Heart right ventricle (tissue), 16 donors: ENCODE measurements around the gene WHAMM. TPM values are rescaled to one million over a fixed set of nuclear protein-coding genes. Genes with fewer than 3 reads are reported as not detected.

Experiments used
- ATAC-seq, 8 donors: fragments of 200-7000 bp; cut with Tn5 transposase; one replicate each; pipeline ENCODE4 v1.9.1; 2020; ENCODE audit warnings: mild to moderate bottlenecking in 8 of 8, moderate library complexity in 8 of 8, moderate number of reproducible peaks in 1 of 8
- DNase-seq, 2 donors: peaks; one replicate each; pipeline ENCODE4 v3.0.0-alpha.2; 2020
- H3K27ac ChIP-seq, 10 donors: fragments of 200-600 bp; sonication (generic) in 2 of 10; one replicate each; pipeline versions ENCODE4 v1.5.0 to v1.8.0; 2020 to 2022; ENCODE audit warnings: mild to moderate bottlenecking in 3 of 10
- H3K27me3 ChIP-seq, 7 donors: fragments of 200-600 bp; one replicate each; pipeline ENCODE4 v1.8.0; 2021 to 2022; ENCODE audit warnings: mild to moderate bottlenecking in 2 of 7
- H3K36me3 ChIP-seq, 9 donors: fragments of 200-600 bp; sonication (generic) in 1 of 9; one replicate each; pipeline versions ENCODE4 v1.5.0 to v1.8.0; 2020 to 2022; ENCODE audit warnings: mild to moderate bottlenecking in 2 of 9
- H3K4me1 ChIP-seq, 9 donors: fragments of 200-600 bp; sonication (generic) in 1 of 9; one replicate each; pipeline versions ENCODE4 v1.5.0 to v1.8.0; 2020 to 2022; ENCODE audit warnings: mild to moderate bottlenecking in 4 of 9
- H3K4me3 ChIP-seq, 10 donors: fragments of 200-600 bp; sonication (generic) in 2 of 10; one replicate each; pipeline versions ENCODE4 v1.5.0 to v1.8.0; 2020 to 2022; ENCODE audit warnings: mild to moderate bottlenecking in 7 of 10, moderate library complexity in 2 of 10
- H3K9me3 ChIP-seq, 11 donors: fragments of 200-600 bp in 10 of 11; sonication (generic) in 2 of 11; one replicate each; pipeline versions ENCODE4 v1.5.0 to v1.8.0; 2013 to 2022; ENCODE audit warnings: mild to moderate bottlenecking in 2 of 11, control low read depth in 1 of 11, moderate library complexity in 1 of 11
- CTCF ChIP-seq, 9 donors: fragments of 200-600 bp; sonication (generic) in 2 of 9; IDR thresholded peaks; one replicate each; pipeline versions ENCODE4 v1.5.0 to v1.8.0; 2021 to 2022; ENCODE audit warnings: antibody characterized with exemption in 9 of 9, mild to moderate bottlenecking in 5 of 9, moderate library complexity in 1 of 9
- WGBS, 2 donors: extraction: QIAGEN DNeasy Blood & Tissue Kit; methylation state at CpG; one replicate each; pipeline ENCODE4 v1.1.7; 2013; ENCODE audit warnings: inconsistent platforms in 1 of 2; 5-methylcytosine and 5-hydroxymethylcytosine counted together
- intact Hi-C, 10 donors: fragments of 100-400 bp; cut with DNase I; formaldehyde crosslinking; loops; one replicate each; pipeline versions ENCODE4 v1.11.1 to v1.14.2; 2022
- polyA plus RNA-seq, 2 donors: library from polyadenylated mRNA; stranded (reverse); fragments of 200-250 nt; gene quantifications; one replicate each; pipeline ENCODE4 v1.2.3, GENCODE V29; 2013
- total RNA-seq, 10 donors: library from RNA; stranded (reverse); fragmentation: NEBNext Ultra II Directional in 3 of 10; extraction: Animal tissue kit (Norgen Biotek cat#: 25700) in 3 of 10; gene quantifications; one replicate each; pipeline versions ENCODE4 v1.2.1 to v1.2.4, GENCODE V29; 2021 to 2023
- donor health status: Arrhythmogenic right ventricular cardiomyopathy.
- donor health status: ischemic (EF 13 %, LVEDD 7.1; RV severe dilation, severe dysfunction).
- donor health status: healthy with polysubstance abuse.
- donor health status: DM: no; HTN: yes; CAD: no.
- donor health status: DM: no; HTN: no; CAD: no.
- donor health status: ischemic (EF 25% LVEDD 6.9; RV normal size, moderate dysfunction).
- donor health status: ischemic (EF 25% LVEDD 5.7; RV mildly dilated, moderate dysfunction).
- donor health status: healthy.
- donor health status: DM: yes; HTN: yes; CAD: no.
- donor health status: Ischemic cardiomyopathy.
- donor health status: ischemic (EF 35%, LVEDD 5.7; RV mildly dilated, moderate dysfunction).
- donor health status: nonischemic (EF 11% LVEDD 7.7; RV severe dilation, severe dysfunction).
- donor health status: DM: yes; HTN: yes; CAD: no.
- donor health status: PGD.
- donor health status: ischemic (EF 29% LVEDD 5.4; RV normal size, mild dysfunction).
- donor health status: nonischemic (EF 23%, LVEDD 6.1; RV moderate dilation, normal function).

Gene WHAMM
- total and polyA plus RNA-seq, 12 donors, result 3.2 to 8.1 (median 6.3) TPM

- Histone ChIP-seq H3K27ac (peak overlapping the region in 2 of 10 donors; percentile 21 to 35), H3K4me3 (no peak overlapping the region), H3K27me3 (no peaks in the 10 kb centered on the region), H3K9me3 (no peaks in the 10 kb centered on the region), H3K36me3 (peaks cover 0 to 100% (median 84%) of the 10 kb centered on the region in 9 donors), H3K4me1 (peaks cover 0 to 19% (median 0%) of the 10 kb centered on the region in 9 donors)
- peak in 3 of 8 donors; percentile 14 to 53 (median 20) for ATAC-seq
- 77% methylated on average over 4 of the region's 4 CpGs for WGBS, 2 donors
- no peak for TF ChIP-seq CTCF (IDR thresholded peaks at IDR 0.05)
- no peak for DNase-seq
- intact Hi-C loops, result no loop called here
Observed at GRCh38 chr15:82833362-82833682, 23.9 kb downstream of the WHAMM start.

GRCh38 chr15:82835391-82835917 lies 26.0 kb downstream of the WHAMM start:
- H3K4me3 ChIP-seq, result no peak overlapping the region
- H3K27ac ChIP-seq, result no peak overlapping the region
- peaks cover 0 to 19% (median 0%) of the 10 kb centered on the region in 9 donors for H3K4me1 ChIP-seq
- WGBS, 2 donors, result 96 to 99% methylated on average over 7 of the region's 7 CpGs
- H3K27me3 ChIP-seq, result no peaks in the 10 kb centered on the region
- ATAC-seq (no peak), DNase-seq (no peak)
- intact Hi-C loops, result no loop called here
- peaks cover 0 to 81% (median 70%) of the 10 kb centered on the region in 9 donors for H3K36me3 ChIP-seq
- peaks cover 0 to 4% (median 0%) of the 10 kb centered on the region in 11 donors for H3K9me3 ChIP-seq
- no peak for TF ChIP-seq CTCF (IDR thresholded peaks at IDR 0.05)

GRCh38 chr15:82838096-82838735 lies 28.8 kb downstream of the WHAMM start:
- Histone ChIP-seq H3K36me3 (peaks cover 0 to 61% (median 46%) of the 10 kb centered on the region in 9 donors), H3K4me1 (peaks cover 0 to 1% (median 0%) of the 10 kb centered on the region in 9 donors), H3K27ac (no peak overlapping the region), H3K27me3 (no peaks in the 10 kb centered on the region), H3K9me3 (peaks cover 0 to 4% (median 0%) of the 10 kb centered on the region in 11 donors), H3K4me3 (no peak overlapping the region)
- ATAC-seq (peak in 3 of 8 donors; percentile 14 to 39 (median 22)), DNase-seq (no peak)
- 89 to 90% methylated on average over 14 of the region's 14 CpGs for whole genome bisulfite sequencing, 2 donors
- intact Hi-C loops, result no loop called here
- TF ChIP-seq CTCF (IDR thresholded peaks at IDR 0.05), result no peak

GRCh38 chr15:82839136-82839535 lies 29.7 kb downstream of the WHAMM start:
- no peaks in the 10 kb centered on the region for H3K4me1 ChIP-seq
- H3K36me3 ChIP-seq, result peaks cover 0 to 52% (median 37%) of the 10 kb centered on the region in 9 donors
- TF ChIP-seq CTCF (IDR thresholded peaks at IDR 0.05), result no peak
- intact Hi-C loops, result no loop called here
- no peaks in the 10 kb centered on the region for H3K27me3 ChIP-seq
- H3K4me3 ChIP-seq, result no peak overlapping the region
- DNase-seq (no peak), ATAC-seq (no peak)
- H3K27ac ChIP-seq, result no peak overlapping the region
- peaks cover 0 to 4% (median 0%) of the 10 kb centered on the region in 11 donors for H3K9me3 ChIP-seq
